ENCODE results near the gene SRPK1.

The SRPK1 gene

GRCh38 chr6:35903679-35904078 is 17.2 kb downstream of the SRPK1 start:
- Histone ChIP-seq H3K4me3 (ENCODE audit: insufficient read depth, low read depth, low read length) (no peak overlapping the region), H3K27ac (ENCODE audit: insufficient read depth, low read depth, low read length, poor library complexity, severe bottlenecking) (no peak overlapping the region), H3K27me3 (ENCODE audit: control insufficient read depth, insufficient read depth, low read length, poor library complexity, severe bottlenecking) (no peaks in the 10 kb centered on the region), H3K36me3 (ENCODE audit: control insufficient read depth, insufficient read depth, low read length) (peaks cover 8% of the 10 kb centered on the region), H3K4me1 (ENCODE audit: control insufficient read depth, insufficient read depth, low read length) (no peaks in the 10 kb centered on the region), H3K9me3 (ENCODE audit: control insufficient read depth, low read length) (peaks cover 3% of the 10 kb centered on the region)
- 93 to 94% methylated on average over 3 of the region's 4 CpGs for WGBS, 2 experiments

- Histone ChIP-seq H3K4me3 (ENCODE audit: insufficient read depth, low read depth, low read length) (no peak overlapping the region), H3K9me3 (ENCODE audit: control insufficient read depth, low read length) (peaks cover 2% of the 10 kb centered on the region), H3K36me3 (ENCODE audit: control insufficient read depth, insufficient read depth, low read length) (peaks cover 5% of the 10 kb centered on the region), H3K4me1 (ENCODE audit: control insufficient read depth, insufficient read depth, low read length) (peaks cover 3% of the 10 kb centered on the region), H3K27ac (ENCODE audit: insufficient read depth, low read depth, low read length, poor library complexity, severe bottlenecking) (no peak overlapping the region), H3K27me3 (ENCODE audit: control insufficient read depth, insufficient read depth, low read length, poor library complexity, severe bottlenecking) (no peaks in the 10 kb centered on the region)
- WGBS, 2 experiments, result 97% methylated on average over 4 of the region's 4 CpGs
These were observed 20.4 kb downstream of the SRPK1 start for GRCh38 chr6:35900448-35900847.

GRCh38 chr6:35898003-35898402 is 22.9 kb downstream of the SRPK1 start:
- H3K27ac ChIP-seq (ENCODE audit: insufficient read depth, low read depth, low read length, poor library complexity, severe bottlenecking), result no peak overlapping the region
- peaks cover 5% of the 10 kb centered on the region for H3K36me3 ChIP-seq (ENCODE audit: control insufficient read depth, insufficient read depth, low read length)
- H3K4me3 ChIP-seq (ENCODE audit: insufficient read depth, low read depth, low read length), result no peak overlapping the region
- WGBS, 2 experiments, result 96 to 98% methylated on average over 2 of the region's 2 CpGs
- H3K9me3 ChIP-seq (ENCODE audit: control insufficient read depth, low read length), result peaks cover 2% of the 10 kb centered on the region
- peaks cover 6% of the 10 kb centered on the region for H3K4me1 ChIP-seq (ENCODE audit: control insufficient read depth, insufficient read depth, low read length)
- H3K27me3 ChIP-seq (ENCODE audit: control insufficient read depth, insufficient read depth, low read length, poor library complexity, severe bottlenecking), result no peaks in the 10 kb centered on the region

- Histone ChIP-seq H3K4me1 (ENCODE audit: control insufficient read depth, insufficient read depth, low read length) (peaks cover 6% of the 10 kb centered on the region), H3K27ac (ENCODE audit: insufficient read depth, low read depth, low read length, poor library complexity, severe bottlenecking) (no peak overlapping the region), H3K27me3 (ENCODE audit: control insufficient read depth, insufficient read depth, low read length, poor library complexity, severe bottlenecking) (no peaks in the 10 kb centered on the region), H3K36me3 (ENCODE audit: control insufficient read depth, insufficient read depth, low read length) (peaks cover 5% of the 10 kb centered on the region), H3K9me3 (ENCODE audit: control insufficient read depth, low read length) (peaks cover 2% of the 10 kb centered on the region), H3K4me3 (ENCODE audit: insufficient read depth, low read depth, low read length) (no peak overlapping the region)
- WGBS, 2 experiments, result 90 to 94% methylated on average over 3 to 4 of the region's 4 CpGs
These were observed 23.4 kb downstream of the SRPK1 start for GRCh38 chr6:35897486-35897885.

- H3K27ac ChIP-seq (ENCODE audit: insufficient read depth, low read depth, low read length, poor library complexity, severe bottlenecking), result no peak overlapping the region
- H3K4me3 ChIP-seq (ENCODE audit: insufficient read depth, low read depth, low read length), result no peak overlapping the region
These were observed 23.9 kb downstream of the SRPK1 start for GRCh38 chr6:35897036-35897435.

GRCh38 chr6:35896228-35896627 is 24.7 kb downstream of the SRPK1 start:
- WGBS, 2 experiments, result 100% methylated on average over 1 of the region's 1 CpG; no CpG with 5 or more reads in 1 of the 2 experiments
- H3K4me3 ChIP-seq (ENCODE audit: insufficient read depth, low read depth, low read length), result no peak overlapping the region
- H3K9me3 ChIP-seq (ENCODE audit: control insufficient read depth, low read length), result peaks cover 2% of the 10 kb centered on the region
- peaks cover 6% of the 10 kb centered on the region for H3K4me1 ChIP-seq (ENCODE audit: control insufficient read depth, insufficient read depth, low read length)
- peaks cover 5% of the 10 kb centered on the region for H3K36me3 ChIP-seq (ENCODE audit: control insufficient read depth, insufficient read depth, low read length)
- H3K27me3 ChIP-seq (ENCODE audit: control insufficient read depth, insufficient read depth, low read length, poor library complexity, severe bottlenecking), result no peaks in the 10 kb centered on the region
- no peak overlapping the region for H3K27ac ChIP-seq (ENCODE audit: insufficient read depth, low read depth, low read length, poor library complexity, severe bottlenecking)

More at GRCh38 chr6:35897036-35897435, 23.9 kb downstream of the SRPK1 start:
- no peaks in the 10 kb centered on the region for H3K27me3 ChIP-seq (ENCODE audit: control insufficient read depth, insufficient read depth, low read length, poor library complexity, severe bottlenecking)
- peaks cover 6% of the 10 kb centered on the region for H3K4me1 ChIP-seq (ENCODE audit: control insufficient read depth, insufficient read depth, low read length)
- H3K9me3 ChIP-seq (ENCODE audit: control insufficient read depth, low read length), result peaks cover 2% of the 10 kb centered on the region
- peaks cover 5% of the 10 kb centered on the region for H3K36me3 ChIP-seq (ENCODE audit: control insufficient read depth, insufficient read depth, low read length)
- 94 to 95% methylated on average over 2 of the region's 3 CpGs for WGBS, 2 experiments

GRCh38 chr6:35895560-35895959 is 25.3 kb downstream of the SRPK1 start:
- no peak overlapping the region for H3K27ac ChIP-seq (ENCODE audit: insufficient read depth, low read depth, low read length, poor library complexity, severe bottlenecking)
- 86 to 88% methylated on average over 3 of the region's 3 CpGs for WGBS, 2 experiments
- peaks cover 4% of the 10 kb centered on the region for H3K36me3 ChIP-seq (ENCODE audit: control insufficient read depth, insufficient read depth, low read length)
- H3K4me1 ChIP-seq (ENCODE audit: control insufficient read depth, insufficient read depth, low read length), result peaks cover 6% of the 10 kb centered on the region
- H3K9me3 ChIP-seq (ENCODE audit: control insufficient read depth, low read length), result peaks cover 2% of the 10 kb centered on the region
- no peak overlapping the region for H3K4me3 ChIP-seq (ENCODE audit: insufficient read depth, low read depth, low read length)
- no peaks in the 10 kb centered on the region for H3K27me3 ChIP-seq (ENCODE audit: control insufficient read depth, insufficient read depth, low read length, poor library complexity, severe bottlenecking)

GRCh38 chr6:35894776-35895175 is 26.1 kb downstream of the SRPK1 start:
- Histone ChIP-seq H3K36me3 (ENCODE audit: control insufficient read depth, insufficient read depth, low read length) (peaks cover 2% of the 10 kb centered on the region), H3K9me3 (ENCODE audit: control insufficient read depth, low read length) (peaks cover 2% of the 10 kb centered on the region), H3K27me3 (ENCODE audit: control insufficient read depth, insufficient read depth, low read length, poor library complexity, severe bottlenecking) (no peaks in the 10 kb centered on the region), H3K4me3 (ENCODE audit: insufficient read depth, low read depth, low read length) (no peak overlapping the region), H3K4me1 (ENCODE audit: control insufficient read depth, insufficient read depth, low read length) (peaks cover 6% of the 10 kb centered on the region), H3K27ac (ENCODE audit: insufficient read depth, low read depth, low read length, poor library complexity, severe bottlenecking) (no peak overlapping the region)
- 82 to 89% methylated on average over 1 of the region's 2 CpGs for WGBS, 2 experiments

GRCh38 chr6:35893246-35893645 is 27.7 kb downstream of the SRPK1 start:
- Histone ChIP-seq H3K4me3 (ENCODE audit: insufficient read depth, low read depth, low read length) (no peak overlapping the region), H3K36me3 (ENCODE audit: control insufficient read depth, insufficient read depth, low read length) (peaks cover 5% of the 10 kb centered on the region), H3K27ac (ENCODE audit: insufficient read depth, low read depth, low read length, poor library complexity, severe bottlenecking) (no peak overlapping the region), H3K4me1 (ENCODE audit: control insufficient read depth, insufficient read depth, low read length) (peaks cover 6% of the 10 kb centered on the region), H3K9me3 (ENCODE audit: control insufficient read depth, low read length) (no peaks in the 10 kb centered on the region), H3K27me3 (ENCODE audit: control insufficient read depth, insufficient read depth, low read length, poor library complexity, severe bottlenecking) (no peaks in the 10 kb centered on the region)
- 94% methylated on average over 6 of the region's 6 CpGs for WGBS, 2 experiments

GRCh38 chr6:35892482-35892881 is 28.4 kb downstream of the SRPK1 start:
- H3K36me3 ChIP-seq (ENCODE audit: control insufficient read depth, insufficient read depth, low read length), result peaks cover 12% of the 10 kb centered on the region
- WGBS, 2 experiments, result 81 to 83% methylated on average over 5 of the region's 5 CpGs
- no peaks in the 10 kb centered on the region for H3K9me3 ChIP-seq (ENCODE audit: control insufficient read depth, low read length)
- no peaks in the 10 kb centered on the region for H3K27me3 ChIP-seq (ENCODE audit: control insufficient read depth, insufficient read depth, low read length, poor library complexity, severe bottlenecking)
- no peak overlapping the region for H3K27ac ChIP-seq (ENCODE audit: insufficient read depth, low read depth, low read length, poor library complexity, severe bottlenecking)
- peaks cover 6% of the 10 kb centered on the region for H3K4me1 ChIP-seq (ENCODE audit: control insufficient read depth, insufficient read depth, low read length)
- H3K4me3 ChIP-seq (ENCODE audit: insufficient read depth, low read depth, low read length), result no peak overlapping the region

- WGBS, 2 experiments, result 92 to 94% methylated on average over 5 of the region's 5 CpGs
- Histone ChIP-seq H3K27me3 (ENCODE audit: control insufficient read depth, insufficient read depth, low read length, poor library complexity, severe bottlenecking) (no peaks in the 10 kb centered on the region), H3K27ac (ENCODE audit: insufficient read depth, low read depth, low read length, poor library complexity, severe bottlenecking) (no peak overlapping the region), H3K4me3 (ENCODE audit: insufficient read depth, low read depth, low read length) (no peak overlapping the region), H3K4me1 (ENCODE audit: control insufficient read depth, insufficient read depth, low read length) (no peaks in the 10 kb centered on the region), H3K36me3 (ENCODE audit: control insufficient read depth, insufficient read depth, low read length) (peaks cover 18% of the 10 kb centered on the region), H3K9me3 (ENCODE audit: control insufficient read depth, low read length) (no peaks in the 10 kb centered on the region)
These were observed 41.7 kb downstream of the SRPK1 start for GRCh38 chr6:35879151-35879550.
